CD4-positive, alpha-beta memory T cell (primary cell): ENCODE measurements around the gene EDARADD. TPM values are rescaled to one million over a fixed set of nuclear protein-coding genes. Genes with fewer than 3 reads are reported as not detected.

Experiments
- CTCF ChIA-PET: fragments of 350-600 bp; sonication (Branson Sonifier 250); formaldehyde crosslinking; loops from one replicate; lab custom pipeline; 2021; ENCODE audit warnings: inconsistent platforms; ENCODE audit not compliant: partially characterized antibody; lab: Charles Lee
- POLR2A ChIA-PET: fragments of 350-600 bp; sonication (Branson Sonifier 250); formaldehyde crosslinking; loops from one replicate; lab custom pipeline; 2021; ENCODE audit not compliant: partially characterized antibody; lab: Charles Lee
- DNase-seq, 5 donors: peaks; one replicate each; pipeline versions ENCODE4 v3.0.0 to v3.0.0-alpha.2; 2020 to 2022; ENCODE audit warnings: mixed read lengths in 1 of 5
- H3K27ac ChIP-seq: one replicate; pipeline ENCODE4 v1.7.0; 2013; ENCODE audit warnings: low read depth, low read length
- H3K27me3 ChIP-seq: 2 replicates; pipeline ENCODE4 v1.7.0; 2013; ENCODE audit warnings: mild to moderate bottlenecking, low read length, moderate library complexity; ENCODE audit not compliant: insufficient read depth
- H3K36me3 ChIP-seq: 2 replicates; pipeline ENCODE4 v1.7.0; 2013; ENCODE audit warnings: mild to moderate bottlenecking, low read length, moderate library complexity; ENCODE audit not compliant: insufficient read depth
- H3K4me1 ChIP-seq: 2 replicates; pipeline ENCODE4 v1.7.0; 2013; ENCODE audit warnings: mild to moderate bottlenecking, low read length, moderate library complexity; ENCODE audit not compliant: insufficient read depth
- H3K4me3 ChIP-seq, 2 donors: one replicate each; pipeline ENCODE4 v1.7.0; 2013; ENCODE audit warnings: low read length in 2 of 2, mild to moderate bottlenecking in 1 of 2
- H3K9me3 ChIP-seq, 2 donors: one replicate each; pipeline ENCODE4 v1.7.0; 2013; ENCODE audit warnings: low read length in 2 of 2, control low read depth in 1 of 2; ENCODE audit not compliant: control insufficient read depth in 1 of 2
- H3K27ac Mint-ChIP-seq, 7 donors: one replicate each; pipeline ENCODE4 v1.8.0; 2020 to 2021; ENCODE audit warnings: mixed read lengths in 7 of 7, mild to moderate bottlenecking in 6 of 7, inconsistent platforms in 3 of 7, moderate library complexity in 3 of 7
- H3K27me3 Mint-ChIP-seq, 2 donors: one replicate each; pipeline ENCODE4 v1.8.0; 2020 to 2021; ENCODE audit warnings: mixed read lengths in 2 of 2
- H3K36me3 Mint-ChIP-seq, 2 donors: one replicate each; pipeline ENCODE4 v1.8.0; 2020 to 2021; ENCODE audit warnings: mixed read lengths in 2 of 2, inconsistent platforms in 1 of 2, mild to moderate bottlenecking in 1 of 2
- H3K4me1 Mint-ChIP-seq, 4 donors: one replicate each; pipeline ENCODE4 v1.8.0; 2020 to 2021; ENCODE audit warnings: mixed read lengths in 4 of 4, mild to moderate bottlenecking in 1 of 4
- H3K4me3 Mint-ChIP-seq, 8 donors: one replicate each; pipeline ENCODE4 v1.8.0; 2020 to 2021; ENCODE audit warnings: mixed read lengths in 8 of 8, mild to moderate bottlenecking in 7 of 8, moderate library complexity in 6 of 8, inconsistent platforms in 3 of 8
- H3K9me3 Mint-ChIP-seq, 8 donors: one replicate each; pipeline ENCODE4 v1.8.0; 2020 to 2021; ENCODE audit warnings: mixed read lengths in 8 of 8, mild to moderate bottlenecking in 5 of 8, inconsistent platforms in 3 of 8, moderate library complexity in 1 of 8
- intact Hi-C: fragments of 100-400 bp; cut with micrococcal nuclease; formaldehyde crosslinking; loops from one replicate; pipeline ENCODE4 v1.15.1; 2023
- polyA plus RNA-seq, 2 donors: library from polyadenylated mRNA; unstranded; fragments of 300-500 nt; fragmentation: Illumina TruSeq; gene quantifications; one replicate each; pipeline ENCODE4 v1.2.3, GENCODE V29; 2021
- total RNA-seq, 2 experiments: library from RNA; stranded (reverse); gene quantifications; one replicate each; pipeline ENCODE4 v1.2.3, GENCODE V29; 2021

EDARADD gene
- total and polyA plus RNA-seq, 4 experiments from 2014 or later, result 4.7 to 8.5 (median 7.9) TPM

GRCh38 chr1:236468625-236469024 is 74.5 kb downstream of the EDARADD start:
- ChIA-PET CTCF (interaction anchor here (2.1 kb wide), 1 partner anchor 17 kb away, joined by 11 read pairs; no protein-coding TSS in a partner anchor), POLR2A (no interaction called here)
- Mint-ChIP-seq H3K4me3 (no peak overlapping the region), H3K27me3 (peaks cover 2 to 20% of the 10 kb centered on the region in 2 donors), H3K9me3 (peaks cover 0 to 4% (median 0%) of the 10 kb centered on the region in 8 donors), H3K4me1 (peaks cover 20 to 28% (median 21%) of the 10 kb centered on the region in 4 donors), H3K36me3 (peaks cover 0 to 1% of the 10 kb centered on the region in 2 donors), H3K27ac (no peak overlapping the region)
- Histone ChIP-seq H3K36me3 (no peaks in the 10 kb centered on the region), H3K27me3 (no peaks in the 10 kb centered on the region), H3K4me1 (peaks cover 22% of the 10 kb centered on the region), H3K27ac (no peak overlapping the region), H3K4me3 (no peak overlapping the region), H3K9me3 (no peaks in the 10 kb centered on the region)
- DNase-seq, result no peak
- intact Hi-C loops, result no loop called here

GRCh38 chr1:236469466-236469865 is 75.4 kb downstream of the EDARADD start:
- Histone ChIP-seq H3K9me3 (no peaks in the 10 kb centered on the region), H3K36me3 (no peaks in the 10 kb centered on the region), H3K27me3 (no peaks in the 10 kb centered on the region), H3K4me1 (peaks cover 21% of the 10 kb centered on the region), H3K27ac (no peak overlapping the region), H3K4me3 (no peak overlapping the region)
- Mint-ChIP-seq H3K27ac (no peak overlapping the region), H3K27me3 (peaks cover 0 to 19% of the 10 kb centered on the region in 2 donors), H3K4me3 (no peak overlapping the region), H3K9me3 (peaks cover 0 to 4% (median 0%) of the 10 kb centered on the region in 8 donors), H3K36me3 (peaks cover 0 to 1% of the 10 kb centered on the region in 2 donors), H3K4me1 (peaks cover 20 to 27% (median 21%) of the 10 kb centered on the region in 4 donors)
- CTCF ChIA-PET, result interaction anchor here (2.1 kb wide), 1 partner anchor 18 kb away, joined by 11 read pairs; no protein-coding TSS in a partner anchor
- DNase-seq, result no peak
- intact Hi-C loops, result no loop called here
- POLR2A ChIA-PET, result no interaction called here

DNA sequence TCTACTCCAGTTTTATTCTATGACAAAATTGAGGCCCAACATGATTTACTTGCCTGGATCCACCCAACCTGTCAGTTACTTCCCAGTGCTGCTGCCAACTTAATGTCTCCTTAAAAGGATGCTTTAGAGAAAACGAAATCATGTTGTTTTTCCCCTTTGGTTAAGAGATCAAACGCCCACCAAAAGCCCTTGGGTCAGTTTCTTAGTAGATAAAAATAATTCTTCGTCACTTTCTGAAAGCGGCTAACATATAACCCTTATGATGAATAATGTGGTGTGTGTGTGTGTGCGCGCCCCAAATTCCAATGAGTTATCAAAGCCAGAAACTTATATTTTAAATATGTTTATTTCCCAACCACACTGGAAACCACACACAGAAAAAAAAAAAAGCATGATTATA is 77.0 kb downstream of the EDARADD start:
- CTCF ChIA-PET, result no interaction called here
- H3K27me3 ChIP-seq, result no peaks in the 10 kb centered on the region
- POLR2A ChIA-PET, result no interaction called here
- no peak overlapping the region for H3K4me3 Mint-ChIP-seq
- no peak overlapping the region for H3K27ac Mint-ChIP-seq
- DNase-seq, result no peak
- peaks cover 0 to 14% of the 10 kb centered on the region in 2 donors for H3K27me3 Mint-ChIP-seq
- H3K36me3 Mint-ChIP-seq, result no peaks in the 10 kb centered on the region
- H3K9me3 ChIP-seq, result no peaks in the 10 kb centered on the region
- no peak overlapping the region for H3K27ac ChIP-seq
- H3K4me3 ChIP-seq, result no peak overlapping the region
- intact Hi-C loops, result no loop called here
- no peaks in the 10 kb centered on the region for H3K36me3 ChIP-seq
- H3K4me1 ChIP-seq, result peaks cover 6% of the 10 kb centered on the region
- H3K4me1 Mint-ChIP-seq, result peaks cover 5 to 11% (median 6%) of the 10 kb centered on the region in 4 donors
- H3K9me3 Mint-ChIP-seq, result no peaks in the 10 kb centered on the region

DNA sequence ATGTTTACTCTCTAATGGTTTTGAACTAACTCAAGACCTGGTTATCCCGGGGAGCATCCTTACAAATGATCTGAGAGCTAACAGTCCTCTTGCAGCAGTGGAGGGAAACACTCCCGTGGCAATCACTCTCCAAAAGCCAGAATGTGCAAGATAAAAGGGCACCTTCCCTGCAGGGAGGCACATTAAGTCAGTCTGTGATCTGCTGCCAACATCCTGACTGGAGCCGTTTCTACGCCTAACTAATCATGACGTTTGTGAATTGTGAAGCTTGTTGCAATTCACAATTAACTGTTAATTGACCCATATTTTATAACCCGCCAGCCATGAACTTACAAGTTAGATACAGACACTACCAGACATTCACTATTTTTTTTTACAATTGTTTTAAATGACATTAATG is 77.6 kb downstream of the EDARADD start:
- Mint-ChIP-seq H3K27ac (no peak overlapping the region), H3K36me3 (no peaks in the 10 kb centered on the region), H3K4me1 (peaks cover 0 to 5% (median under 1%) of the 10 kb centered on the region in 4 donors), H3K4me3 (no peak overlapping the region), H3K9me3 (no peaks in the 10 kb centered on the region), H3K27me3 (peaks cover 0 to 10% of the 10 kb centered on the region in 2 donors)
- no peak for DNase-seq
- ChIA-PET POLR2A (no interaction called here), CTCF (interaction anchor here (2.4 to 2.5 kb wide), 2 partner anchors 13 to 20 kb away, joined by 5 to 17 read pairs; no protein-coding TSS in a partner anchor)
- intact Hi-C loops, result no loop called here
- H3K4me1 ChIP-seq, result peaks cover under 1% of the 10 kb centered on the region
- H3K4me3 ChIP-seq, result no peak overlapping the region
- no peaks in the 10 kb centered on the region for H3K27me3 ChIP-seq
- no peaks in the 10 kb centered on the region for H3K36me3 ChIP-seq
- H3K27ac ChIP-seq, result no peak overlapping the region
- H3K9me3 ChIP-seq, result no peaks in the 10 kb centered on the region

GRCh38 chr1:236472850-236473788 is 79.0 kb downstream of the EDARADD start:
- ChIA-PET POLR2A (interaction anchor here (0.7 kb wide), 1 partner anchor 28 kb away, joined by 3 read pairs; no protein-coding TSS in a partner anchor), CTCF (interaction anchor here (1.9 to 2.5 kb wide), 3 partner anchors 12 to 21 kb away, joined by 5 to 17 read pairs (median 5); no protein-coding TSS in a partner anchor)
- H3K27me3 ChIP-seq, result no peaks in the 10 kb centered on the region
- no peaks in the 10 kb centered on the region for H3K36me3 ChIP-seq
- Mint-ChIP-seq H3K27ac (no peak overlapping the region), H3K4me1 (no peaks in the 10 kb centered on the region), H3K4me3 (no peak overlapping the region), H3K27me3 (peaks cover 0 to 7% of the 10 kb centered on the region in 2 donors), H3K9me3 (no peaks in the 10 kb centered on the region), H3K36me3 (peaks cover 0 to 4% of the 10 kb centered on the region in 2 donors)
- no peak overlapping the region for H3K27ac ChIP-seq
- intact Hi-C loops, result no loop called here
- no peaks in the 10 kb centered on the region for H3K4me1 ChIP-seq
- DNase-seq, result no peak
- H3K4me3 ChIP-seq, result no peak overlapping the region
- H3K9me3 ChIP-seq, result no peaks in the 10 kb centered on the region

- H3K4me1 ChIP-seq, result no peaks in the 10 kb centered on the region
- no peak for DNase-seq
- Mint-ChIP-seq H3K27ac (no peak overlapping the region), H3K9me3 (no peaks in the 10 kb centered on the region), H3K36me3 (peaks cover 0 to 4% of the 10 kb centered on the region in 2 donors), H3K4me3 (no peak overlapping the region), H3K4me1 (peaks cover 0 to 1% (median 0%) of the 10 kb centered on the region in 4 donors), H3K27me3 (peaks cover 0 to 4% of the 10 kb centered on the region in 2 donors)
- no peaks in the 10 kb centered on the region for H3K27me3 ChIP-seq
- H3K9me3 ChIP-seq, result no peaks in the 10 kb centered on the region
- no peaks in the 10 kb centered on the region for H3K36me3 ChIP-seq
- no peak overlapping the region for H3K4me3 ChIP-seq
- ChIA-PET POLR2A (no interaction called here), CTCF (no interaction called here)
- intact Hi-C loops, result no loop called here
- no peak overlapping the region for H3K27ac ChIP-seq
Observed at GRCh38 chr1:236476019-236476418, 81.9 kb downstream of the EDARADD start.

DNA sequence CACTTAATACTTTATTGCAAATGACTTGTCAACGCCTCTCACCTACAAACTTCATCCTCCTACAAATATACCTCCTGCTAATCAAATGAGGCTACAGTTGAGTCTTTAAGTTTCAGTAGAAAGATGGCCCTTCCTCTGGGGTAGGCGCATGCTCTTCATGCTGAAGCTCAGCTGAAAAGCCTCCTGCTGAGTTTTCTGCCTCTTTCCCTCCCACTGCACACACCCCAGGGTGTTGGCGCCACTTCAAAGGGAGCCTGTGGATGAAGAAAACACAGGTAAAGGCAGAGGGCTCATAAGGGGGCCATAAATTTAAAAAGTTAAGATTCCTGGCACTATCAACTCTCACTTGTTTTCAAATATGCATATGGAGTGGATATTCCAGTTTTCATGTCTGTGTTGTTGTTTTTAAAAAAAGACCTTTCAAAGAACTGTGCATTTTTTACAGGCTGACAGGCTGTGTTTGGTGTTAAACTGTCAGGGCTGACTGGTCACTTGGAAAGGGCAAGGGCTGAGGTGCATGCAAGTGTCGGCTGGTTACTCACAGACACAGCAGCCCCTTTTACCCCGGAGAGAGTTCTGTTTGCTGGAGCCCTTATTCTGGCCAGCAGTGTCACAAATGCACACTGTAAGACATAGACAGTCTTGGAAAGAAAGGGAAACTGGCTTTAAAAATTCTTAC is 86.8 kb downstream of the EDARADD start:
- no peak overlapping the region for H3K27ac ChIP-seq
- no peaks in the 10 kb centered on the region for H3K9me3 Mint-ChIP-seq
- no peak overlapping the region for H3K4me3 ChIP-seq
- ChIA-PET CTCF (no interaction called here), POLR2A (no interaction called here)
- no peak overlapping the region for H3K4me3 Mint-ChIP-seq
- H3K36me3 Mint-ChIP-seq, result peaks cover 8 to 14% of the 10 kb centered on the region in 2 donors
- H3K27me3 ChIP-seq, result no peaks in the 10 kb centered on the region
- intact Hi-C loops, result no loop called here
- H3K27ac Mint-ChIP-seq, result peak overlapping the region in 2 of 7 donors; percentile 22 to 48
- no peaks in the 10 kb centered on the region for H3K36me3 ChIP-seq
- peaks cover 0 to 1% (median under 1%) of the 10 kb centered on the region in 4 donors for H3K4me1 Mint-ChIP-seq
- no peaks in the 10 kb centered on the region for H3K9me3 ChIP-seq
- H3K27me3 Mint-ChIP-seq, result no peaks in the 10 kb centered on the region
- DNase-seq, result no peak
- H3K4me1 ChIP-seq, result no peaks in the 10 kb centered on the region
